Daoy (cell line): ENCODE data around the gene LPXN. TPM values are rescaled to one million over a fixed set of nuclear protein-coding genes. Genes with fewer than 3 reads are reported as not detected.

Experiments used
- total RNA-seq: library from RNA; depleted of rRNA; stranded (reverse); fragments of >200 nt; shearing (Covaris generic); gene quantifications from 2 replicates; pipeline ENCODE4 v1.2.3, GENCODE V29; 2014; rRNA removed

The LPXN gene
- total RNA-seq, 1 experiment from 2014 or later = 132 TPM

Other genes with a start within 250 kb of the LPXN start
- not detected in 2 replicates for gene OR5B17, start 216.8 kb downstream of the LPXN start, total RNA-seq
- not detected in 2 replicates for gene OR5B3, start 169.0 kb downstream of the LPXN start, total RNA-seq
- gene OR5B2, start 147.7 kb downstream of the LPXN start, total RNA-seq = not detected in 2 replicates
- not detected in 2 replicates for gene OR5B12, start 133.6 kb downstream of the LPXN start, total RNA-seq
- gene OR5B21, start 67.8 kb downstream of the LPXN start, total RNA-seq = not detected in 2 replicates
- 44.6 and 50.5 TPM in 2 replicates for gene ZFP91, start 3.2 kb upstream of the LPXN start, total RNA-seq
- 0.65 and 1.8 TPM in 2 replicates for gene CNTF, start 46.8 kb upstream of the LPXN start, total RNA-seq
- gene GLYAT, start 156.1 kb upstream of the LPXN start, total RNA-seq = not detected in 2 replicates